GM23338 (cell line): ENCODE measurements around the gene FAM72C. TPM values are rescaled to one million over a fixed set of nuclear protein-coding genes. Genes with fewer than 3 reads are reported as not detected.
"Not testable (repeated sequence)": the region's sequence is repeated elsewhere in the genome, so short reads cannot be mapped to it uniquely, and the experiment has no call there.

Experiments
- ATAC-seq: fragments of 200-7000 bp; cut with Tn5 transposase; 3 replicates; pipeline ENCODE4 v1.9.1; 2020
- DNase-seq: peaks from one replicate; pipeline ENCODE4 v3.0.0-alpha.2; 2015; ENCODE audit warnings: low spot score
- H2AFZ ChIP-seq: fragments of 200-600 bp; sonication (generic); 2 replicates; pipeline ENCODE4 v1.8.0; 2016; ENCODE audit warnings: antibody characterized with exemption, mild to moderate bottlenecking, moderate library complexity
- H3F3A ChIP-seq: fragments of 200-600 bp; sonication (generic); replicated peaks from 2 replicates; pipeline ENCODE4 v1.8.0; 2017; ENCODE audit warnings: antibody characterized with exemption, mixed run types, low read depth
- H3K27ac ChIP-seq: fragments of 200-600 bp; sonication (generic); 2 replicates; pipeline ENCODE4 v1.6.1; 2016; ENCODE audit warnings: low read depth
- H3K27me3 ChIP-seq: fragments of 200-600 bp; sonication (generic); 2 replicates; pipeline ENCODE4 v1.8.0; 2016; ENCODE audit warnings: mild to moderate bottlenecking, mixed run types, moderate library complexity; ENCODE audit not compliant: insufficient read depth
- H3K36me3 ChIP-seq: fragments of 200-600 bp; sonication (generic); 2 replicates; pipeline ENCODE4 v1.8.0; 2016; ENCODE audit warnings: mild to moderate bottlenecking; ENCODE audit not compliant: insufficient read depth
- H3K4me1 ChIP-seq: fragments of 200-600 bp; sonication (generic); 2 replicates; pipeline ENCODE4 v1.8.0; 2016; ENCODE audit warnings: mild to moderate bottlenecking, moderate library complexity; ENCODE audit not compliant: insufficient read depth
- H3K4me2 ChIP-seq: fragments of 200-600 bp; sonication (generic); 2 replicates; pipeline ENCODE4 v1.7.1; 2017; ENCODE audit warnings: mixed run types
- H3K4me3 ChIP-seq: fragments of 200-600 bp; sonication (generic); 2 replicates; pipeline ENCODE4 v1.6.1; 2016; ENCODE audit warnings: mixed run types
- H3K79me2 ChIP-seq: fragments of 200-600 bp; sonication (generic); replicated peaks from 2 replicates; pipeline ENCODE4 v1.8.0; 2017; ENCODE audit warnings: mild to moderate bottlenecking; ENCODE audit not compliant: insufficient read depth
- H3K9me2 ChIP-seq: fragments of 200-600 bp; sonication (generic); 2 replicates; pipeline ENCODE4 v1.8.0; 2017; ENCODE audit not compliant: insufficient read depth
- H4K20me1 ChIP-seq: fragments of 200-600 bp; sonication (generic); replicated peaks from 2 replicates; pipeline ENCODE4 v1.8.0; 2017; ENCODE audit warnings: mild to moderate bottlenecking; ENCODE audit not compliant: insufficient read depth
- H3K27ac Mint-ChIP-seq: 2 replicates; pipeline ENCODE4 v1.8.0; 2020; ENCODE audit warnings: inconsistent platforms, mild to moderate bottlenecking, moderate library complexity, mixed read lengths
- H3K27me3 Mint-ChIP-seq: 3 replicates; pipeline ENCODE4 v1.8.0; 2022; ENCODE audit warnings: low read depth, mild to moderate bottlenecking, moderate library complexity, mixed read lengths, inconsistent platforms; ENCODE audit not compliant: insufficient read depth, poor library complexity
- H3K36me3 Mint-ChIP-seq: 3 replicates; pipeline ENCODE4 v1.8.0; 2021; ENCODE audit warnings: low read depth, mild to moderate bottlenecking, inconsistent platforms, moderate library complexity, mixed read lengths
- H3K4me1 Mint-ChIP-seq: 3 replicates; pipeline ENCODE4 v1.8.0; 2020; ENCODE audit warnings: mild to moderate bottlenecking, inconsistent platforms, mixed read lengths
- H3K4me3 Mint-ChIP-seq: 3 replicates; pipeline ENCODE4 v1.8.0; 2021; ENCODE audit warnings: moderate library complexity, mild to moderate bottlenecking, inconsistent platforms, mixed read lengths
- H3K9me3 Mint-ChIP-seq: 3 replicates; pipeline ENCODE4 v1.8.0; 2020; ENCODE audit warnings: moderate library complexity, mild to moderate bottlenecking, inconsistent platforms, mixed read lengths
- polyA plus RNA-seq: library from polyadenylated mRNA; unstranded; fragments of >200 nt; fragmentation: Nextera tagmentation; extraction: Ambion mirVana; gene quantifications from 2 replicates; pipeline ENCODE4 v1.2.1, GENCODE V29; 2016
- total RNA-seq: library from RNA; depleted of rRNA; stranded (reverse); fragments of >200 nt; shearing (Covaris generic); gene quantifications from 2 replicates; pipeline ENCODE4 v1.2.3, GENCODE V29; 2014

The FAM72C gene
- total and polyA plus RNA-seq, 2 experiments from 2014 or later: 2.6 to 11.4 TPM

DNA sequence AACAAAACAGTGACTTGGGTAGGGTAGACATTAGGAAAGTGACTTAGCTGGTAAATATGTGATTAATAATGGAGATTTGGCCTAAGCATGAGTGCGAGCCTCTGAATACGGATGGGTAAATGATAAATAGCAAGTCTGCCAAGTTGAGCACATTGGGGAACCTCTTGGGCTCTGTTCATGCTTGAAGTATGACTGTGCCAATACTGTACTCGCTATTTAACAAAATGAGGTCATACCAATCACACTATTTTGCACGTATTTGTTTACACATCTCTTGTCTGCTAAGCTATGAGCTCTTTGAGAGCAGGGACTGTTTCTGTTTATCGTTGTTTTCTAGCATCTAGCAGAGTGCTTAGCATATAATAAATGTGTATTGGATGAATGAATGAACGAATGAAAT, 24.2 kb upstream of the FAM72C start:
- not testable (repeated sequence) for H4K20me1 ChIP-seq, H2AFZ ChIP-seq, H3K4me3 ChIP-seq, H3K36me3 ChIP-seq, H3K27ac ChIP-seq, H3K4me1 Mint-ChIP-seq, H3K9me3 Mint-ChIP-seq, DNase-seq, H3K79me2 ChIP-seq, H3K4me3 Mint-ChIP-seq, H3K4me1 ChIP-seq, H3K27me3 Mint-ChIP-seq, H3F3A ChIP-seq, ATAC-seq, H3K36me3 Mint-ChIP-seq, H3K4me2 ChIP-seq, H3K27me3 ChIP-seq, H3K27ac Mint-ChIP-seq, H3K9me2 ChIP-seq

DNA sequence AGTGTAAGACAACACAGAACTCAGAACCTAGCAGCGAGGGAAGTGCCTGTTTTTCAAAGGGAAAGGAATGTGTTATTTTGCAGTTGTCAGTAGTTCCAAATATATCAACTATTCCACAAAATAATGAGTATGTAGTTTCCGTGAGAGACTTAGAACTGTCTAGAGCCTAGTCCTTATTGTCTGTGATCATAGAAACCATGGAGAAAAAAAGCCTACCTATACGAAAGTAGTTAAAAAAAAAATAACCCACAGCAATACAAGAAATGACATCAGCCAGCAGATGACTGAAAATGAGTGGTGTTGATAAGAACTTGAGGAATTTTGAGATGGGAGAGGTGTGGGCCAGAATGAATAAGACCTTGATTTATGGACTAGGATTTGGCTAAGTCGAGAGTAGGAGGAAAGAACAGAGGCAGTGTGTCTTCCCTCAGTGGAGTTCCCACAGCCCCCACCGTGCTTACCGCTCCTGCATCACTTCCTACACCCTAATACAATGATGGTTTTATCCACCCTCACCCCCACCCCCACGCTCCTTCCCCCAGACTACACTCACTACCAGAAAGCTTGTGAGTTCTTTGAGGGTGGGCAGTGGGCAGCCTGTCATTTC, 21.6 kb upstream of the FAM72C start:
- not testable (repeated sequence) for ATAC-seq, H2AFZ ChIP-seq, H3K4me3 ChIP-seq

DNA sequence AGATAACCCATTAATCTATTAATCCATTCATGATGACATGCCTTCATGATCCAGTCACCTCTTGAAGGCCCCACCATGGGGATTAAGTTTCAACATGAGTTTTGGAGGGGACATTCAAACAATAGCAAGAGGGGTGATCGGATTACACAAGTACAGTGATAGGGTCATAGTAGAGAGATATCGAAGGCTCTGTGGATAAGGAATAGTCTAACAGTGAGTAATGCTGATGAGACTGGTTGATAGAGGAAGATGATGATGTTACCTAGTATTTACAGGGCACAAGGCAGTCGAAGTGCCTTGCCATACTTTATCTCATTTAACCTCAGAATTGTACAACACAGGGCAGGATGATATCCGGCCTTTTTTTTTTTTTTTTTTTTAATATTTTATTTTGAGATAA, 18.9 kb upstream of the FAM72C start:
- not testable (repeated sequence) for H3K4me1 ChIP-seq, H3K27ac ChIP-seq, H3K27ac Mint-ChIP-seq, DNase-seq, H3K9me2 ChIP-seq, H4K20me1 ChIP-seq, H2AFZ ChIP-seq, ATAC-seq, H3K27me3 Mint-ChIP-seq, H3K79me2 ChIP-seq, H3K4me3 ChIP-seq, H3K4me2 ChIP-seq, H3K36me3 Mint-ChIP-seq, H3K27me3 ChIP-seq, H3K36me3 ChIP-seq, H3K9me3 Mint-ChIP-seq, H3F3A ChIP-seq, H3K4me3 Mint-ChIP-seq, H3K4me1 Mint-ChIP-seq

More for the DNA sequence above, 21.6 kb upstream of the FAM72C start:
- not testable (repeated sequence) for H3K4me1 Mint-ChIP-seq, H4K20me1 ChIP-seq, H3K9me2 ChIP-seq, H3K27me3 ChIP-seq, H3K27ac Mint-ChIP-seq, H3K9me3 Mint-ChIP-seq, H3K36me3 Mint-ChIP-seq, H3K36me3 ChIP-seq, H3F3A ChIP-seq, DNase-seq, H3K4me1 ChIP-seq, H3K27ac ChIP-seq, H3K4me2 ChIP-seq, H3K4me3 Mint-ChIP-seq, H3K27me3 Mint-ChIP-seq, H3K79me2 ChIP-seq

GRCh38 chr1:143989719-143990118, 17.9 kb upstream of the FAM72C start:
- not testable (repeated sequence) for H3K4me1 ChIP-seq, H3K4me3 Mint-ChIP-seq, H3K9me3 Mint-ChIP-seq, DNase-seq, H3K9me2 ChIP-seq, H3K27ac ChIP-seq, H2AFZ ChIP-seq, H3K79me2 ChIP-seq, H3K27me3 ChIP-seq, H3K36me3 ChIP-seq, H3K4me1 Mint-ChIP-seq, H3K36me3 Mint-ChIP-seq, ATAC-seq, H4K20me1 ChIP-seq, H3K27ac Mint-ChIP-seq, H3F3A ChIP-seq, H3K4me3 ChIP-seq, H3K4me2 ChIP-seq, H3K27me3 Mint-ChIP-seq

DNA sequence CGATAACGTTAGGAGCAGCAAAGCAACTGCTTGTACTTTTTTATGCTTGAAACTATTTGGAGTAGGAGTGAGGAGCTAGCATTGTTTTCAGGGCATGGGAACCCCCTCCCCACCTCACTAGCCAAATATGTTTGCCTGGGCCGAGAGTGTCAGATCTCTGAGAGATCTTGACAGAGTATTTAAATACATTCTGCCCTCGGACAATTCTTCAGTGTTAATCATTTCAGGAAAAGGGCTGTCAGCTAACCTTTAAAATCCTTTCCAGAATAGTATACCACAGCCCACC, 17.6 kb upstream of the FAM72C start:
- H3K4me1 ChIP-seq, H3K4me3 Mint-ChIP-seq, H3F3A ChIP-seq, H3K4me2 ChIP-seq, H3K79me2 ChIP-seq, H3K9me2 ChIP-seq, H3K9me3 Mint-ChIP-seq, H3K27me3 ChIP-seq, H3K36me3 ChIP-seq, ATAC-seq, H3K27ac ChIP-seq, H2AFZ ChIP-seq, DNase-seq, H3K27ac Mint-ChIP-seq, H3K36me3 Mint-ChIP-seq, H4K20me1 ChIP-seq, H3K4me3 ChIP-seq, H3K4me1 Mint-ChIP-seq, H3K27me3 Mint-ChIP-seq: not testable (repeated sequence)

DNA sequence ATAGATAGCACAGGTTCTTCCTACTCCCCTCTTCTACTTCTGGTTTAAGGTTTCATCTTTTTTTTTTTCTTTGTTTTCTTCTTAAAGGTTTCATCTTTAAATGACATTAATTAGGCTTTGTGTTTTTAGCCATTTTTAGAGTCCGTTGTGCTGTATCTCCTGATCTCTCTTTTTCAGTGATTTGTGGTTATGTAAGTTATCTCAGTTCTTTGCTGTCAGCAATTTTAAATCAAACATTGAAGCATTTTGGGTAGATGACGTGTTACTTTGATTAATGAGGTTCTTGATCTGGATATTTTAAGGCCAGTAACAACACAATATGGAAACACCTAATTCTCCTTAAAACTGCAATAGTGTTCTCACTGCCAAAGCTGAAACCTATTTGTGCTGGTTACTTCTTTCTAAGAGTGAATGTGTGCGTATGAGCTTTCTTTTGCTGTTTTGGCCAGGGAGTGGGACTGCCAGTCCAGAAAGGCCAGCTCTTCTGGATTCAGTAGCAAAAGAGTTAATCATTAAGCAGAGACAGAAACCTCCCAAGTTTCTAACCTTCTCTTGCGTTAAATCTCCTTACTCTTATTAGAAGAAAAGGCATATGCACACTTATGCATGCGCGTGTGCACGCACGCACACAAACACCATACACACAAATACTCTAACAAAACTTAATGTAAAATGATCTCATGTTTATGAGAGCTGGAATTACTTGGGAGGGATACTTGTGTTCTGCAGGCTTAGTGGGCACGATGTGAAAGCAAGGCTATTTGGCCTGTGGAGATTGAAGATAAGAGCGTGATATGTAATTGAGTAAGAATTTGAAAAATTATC, 17.0 kb upstream of the FAM72C start:
- H3K4me2 ChIP-seq, H3K4me1 ChIP-seq, H3K9me3 Mint-ChIP-seq, H3K9me2 ChIP-seq, DNase-seq, H4K20me1 ChIP-seq, ATAC-seq, H3K27me3 Mint-ChIP-seq, H3F3A ChIP-seq, H3K36me3 Mint-ChIP-seq, H3K4me3 ChIP-seq, H3K79me2 ChIP-seq, H3K27ac Mint-ChIP-seq, H3K27me3 ChIP-seq, H3K4me3 Mint-ChIP-seq, H2AFZ ChIP-seq, H3K36me3 ChIP-seq, H3K27ac ChIP-seq, H3K4me1 Mint-ChIP-seq: not testable (repeated sequence)
